Measurements from ENCODE around the gene METTL3. TPM values are rescaled to one million over a fixed set of nuclear protein-coding genes. Genes with fewer than 3 reads are reported as not detected.

The METTL3 gene
- total RNA-seq, 3 donors from 2014 or later = 51.4 to 79.6 (median 79.6) TPM

DNA sequence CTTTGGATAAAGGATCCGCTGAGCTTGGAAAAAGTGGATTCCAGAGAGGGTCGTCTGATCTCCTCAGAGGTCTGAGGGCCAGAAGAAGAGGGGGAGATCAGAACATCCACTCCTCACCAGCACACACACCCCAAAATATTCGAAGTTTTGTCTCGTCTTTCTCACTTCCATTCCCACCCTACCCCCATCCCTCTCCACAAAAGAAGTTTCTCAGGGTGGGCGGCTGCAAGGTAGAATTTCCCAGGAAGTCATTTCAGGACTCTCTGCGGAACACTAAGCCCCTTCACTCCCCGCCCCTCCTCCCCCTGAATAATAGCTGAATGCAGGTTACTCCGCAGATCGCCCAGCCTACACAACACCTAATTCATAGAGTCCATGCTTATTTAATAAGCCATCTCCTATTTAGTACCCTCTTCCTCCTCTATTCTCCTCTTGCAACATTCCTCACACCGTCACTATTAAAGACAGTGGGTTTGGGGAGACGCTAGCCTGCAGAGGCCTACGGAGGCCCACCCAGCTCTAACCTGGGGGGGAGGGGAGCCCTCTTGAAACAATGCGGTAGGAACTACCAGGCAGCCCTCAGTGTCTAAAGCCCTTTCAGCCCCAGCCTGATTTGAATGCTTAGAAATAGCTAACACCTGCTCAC, 15.7 kb upstream of the METTL3 start:
- no peak for TF ChIP-seq POLR2AphosphoS5 (IDR thresholded peaks at IDR 0.05)
- TF ChIP-seq, protein P1, sequence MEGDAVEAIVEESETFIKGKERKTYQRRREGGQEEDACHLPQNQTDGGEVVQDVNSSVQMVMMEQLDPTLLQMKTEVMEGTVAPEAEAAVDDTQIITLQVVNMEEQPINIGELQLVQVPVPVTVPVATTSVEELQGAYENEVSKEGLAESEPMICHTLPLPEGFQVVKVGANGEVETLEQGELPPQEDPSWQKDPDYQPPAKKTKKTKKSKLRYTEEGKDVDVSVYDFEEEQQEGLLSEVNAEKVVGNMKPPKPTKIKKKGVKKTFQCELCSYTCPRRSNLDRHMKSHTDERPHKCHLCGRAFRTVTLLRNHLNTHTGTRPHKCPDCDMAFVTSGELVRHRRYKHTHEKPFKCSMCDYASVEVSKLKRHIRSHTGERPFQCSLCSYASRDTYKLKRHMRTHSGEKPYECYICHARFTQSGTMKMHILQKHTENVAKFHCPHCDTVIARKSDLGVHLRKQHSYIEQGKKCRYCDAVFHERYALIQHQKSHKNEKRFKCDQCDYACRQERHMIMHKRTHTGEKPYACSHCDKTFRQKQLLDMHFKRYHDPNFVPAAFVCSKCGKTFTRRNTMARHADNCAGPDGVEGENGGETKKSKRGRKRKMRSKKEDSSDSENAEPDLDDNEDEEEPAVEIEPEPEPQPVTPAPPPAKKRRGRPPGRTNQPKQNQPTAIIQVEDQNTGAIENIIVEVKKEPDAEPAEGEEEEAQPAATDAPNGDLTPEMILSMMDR (IDR thresholded peaks at IDR 0.05) = no peak
- no peak for TF ChIP-seq POLR2A (IDR thresholded peaks at IDR 0.05)
- peak overlapping the region; percentile 65 to 91 (median 78) for H3K4me3 ChIP-seq
- H3K4me1 ChIP-seq = peaks cover 0 to 5% of the 10 kb centered on the region in 2 donors
- H3K36me3 ChIP-seq = no peaks in the 10 kb centered on the region
- intact Hi-C loops (cut with DNase I; ENCODE audit: low total_unique reads) = no loop called here
- H3K27me3 ChIP-seq = no peaks in the 10 kb centered on the region
- DNase-seq (ENCODE audit: low spot score in 2 of 2) = no peak
- H3K9me3 ChIP-seq = no peaks in the 10 kb centered on the region
- peak overlapping the region; percentile 71 to 87 for H3K27ac ChIP-seq

DNA sequence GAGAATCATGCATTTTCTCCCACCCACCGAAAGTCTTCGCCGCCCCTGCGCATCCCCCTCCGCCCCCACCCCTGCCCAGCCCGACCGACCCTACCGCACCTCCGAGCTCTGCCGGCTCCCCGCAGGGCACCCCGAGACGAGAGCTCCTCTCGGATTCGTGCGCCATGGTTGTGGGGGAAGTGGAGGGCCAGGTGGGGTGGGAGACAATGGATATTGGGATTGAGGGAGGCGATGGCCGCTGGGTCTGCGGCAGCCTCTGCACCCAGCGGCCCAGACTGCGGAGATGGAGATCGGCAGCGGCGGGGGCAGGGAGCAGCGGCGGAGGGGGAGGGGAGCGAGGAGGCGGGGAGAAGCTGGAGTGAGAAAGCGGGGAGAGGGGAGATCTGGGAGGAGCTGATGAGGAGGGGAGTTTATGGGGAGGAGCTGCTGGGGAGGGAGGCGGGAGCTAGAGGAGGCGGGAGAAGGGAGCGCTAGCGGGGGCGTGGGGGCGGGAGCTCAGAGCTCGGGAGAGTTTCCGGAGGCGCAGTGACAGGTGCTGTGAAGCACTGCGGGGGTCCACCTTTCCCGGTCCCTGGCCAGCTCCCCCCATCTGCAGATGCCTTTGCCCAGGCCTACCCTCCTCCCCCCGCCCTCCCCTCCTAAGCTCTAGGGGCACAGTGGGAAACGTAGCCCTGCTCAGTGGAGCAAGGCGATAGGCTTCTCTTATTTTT, 15.0 kb upstream of the METTL3 start, which contains the start of gene SALL2:
Gene SALL2 (minus strand): TSS at position 385 of the 710 bp plus-strand sequence. CDS start 219 bp downstream, at position 166.
- no peaks in the 10 kb centered on the region for H3K9me3 ChIP-seq
- peak; percentile 60 to 79 for DNase-seq (ENCODE audit: low spot score in 2 of 2)
- peak within 1 kb of the TSS; percentile 65 to 91 (median 78) for H3K4me3 ChIP-seq
- no peak for TF ChIP-seq POLR2A (IDR thresholded peaks at IDR 0.05)
- TF ChIP-seq, protein P1 (IDR thresholded peaks at IDR 0.05) = no peak
- no peak for TF ChIP-seq POLR2AphosphoS5 (IDR thresholded peaks at IDR 0.05)
- peaks cover 0 to 5% of the 10 kb centered on the region in 2 donors for H3K4me1 ChIP-seq
- no peaks in the 10 kb centered on the region for H3K36me3 ChIP-seq
- intact Hi-C loops (cut with DNase I; ENCODE audit: low total_unique reads) = no loop called here
- peak within 1 kb of the TSS; percentile 71 to 87 for H3K27ac ChIP-seq
- H3K27me3 ChIP-seq = no peaks in the 10 kb centered on the region

DNA sequence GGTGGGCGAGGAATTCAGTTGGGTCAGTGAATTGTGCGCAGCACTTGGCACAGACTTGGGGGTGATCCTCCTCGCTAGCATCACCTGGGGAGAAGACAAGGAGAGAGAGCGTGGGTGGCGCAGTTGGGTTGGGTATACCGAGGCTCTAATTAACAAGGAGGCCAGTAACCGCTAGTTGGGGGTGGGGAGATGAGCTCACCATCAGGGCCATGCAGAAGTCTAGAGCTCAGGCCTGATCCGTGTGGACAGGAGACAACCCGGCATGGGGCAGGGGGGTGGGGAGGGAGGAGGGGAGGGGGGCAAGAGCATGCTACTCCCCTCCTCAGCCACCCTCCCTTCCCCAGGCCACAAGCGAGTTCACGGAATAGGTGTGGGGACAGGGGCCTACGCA, 14.4 kb upstream of the METTL3 start:
- TF ChIP-seq, protein P1 (IDR thresholded peaks at IDR 0.05) = no peak
- TF ChIP-seq POLR2AphosphoS5 (IDR thresholded peaks at IDR 0.05) (no peak), POLR2A (IDR thresholded peaks at IDR 0.05) (no peak)
- Histone ChIP-seq H3K27ac (peak overlapping the region; percentile 71 to 87), H3K36me3 (no peaks in the 10 kb centered on the region), H3K4me1 (peaks cover 0 to 5% of the 10 kb centered on the region in 2 donors), H3K4me3 (peak overlapping the region; percentile 65 to 91 (median 78)), H3K9me3 (no peaks in the 10 kb centered on the region), H3K27me3 (no peaks in the 10 kb centered on the region)
- no peak for DNase-seq (ENCODE audit: low spot score in 2 of 2)
- intact Hi-C loops (cut with DNase I; ENCODE audit: low total_unique reads) = no loop called here

DNA sequence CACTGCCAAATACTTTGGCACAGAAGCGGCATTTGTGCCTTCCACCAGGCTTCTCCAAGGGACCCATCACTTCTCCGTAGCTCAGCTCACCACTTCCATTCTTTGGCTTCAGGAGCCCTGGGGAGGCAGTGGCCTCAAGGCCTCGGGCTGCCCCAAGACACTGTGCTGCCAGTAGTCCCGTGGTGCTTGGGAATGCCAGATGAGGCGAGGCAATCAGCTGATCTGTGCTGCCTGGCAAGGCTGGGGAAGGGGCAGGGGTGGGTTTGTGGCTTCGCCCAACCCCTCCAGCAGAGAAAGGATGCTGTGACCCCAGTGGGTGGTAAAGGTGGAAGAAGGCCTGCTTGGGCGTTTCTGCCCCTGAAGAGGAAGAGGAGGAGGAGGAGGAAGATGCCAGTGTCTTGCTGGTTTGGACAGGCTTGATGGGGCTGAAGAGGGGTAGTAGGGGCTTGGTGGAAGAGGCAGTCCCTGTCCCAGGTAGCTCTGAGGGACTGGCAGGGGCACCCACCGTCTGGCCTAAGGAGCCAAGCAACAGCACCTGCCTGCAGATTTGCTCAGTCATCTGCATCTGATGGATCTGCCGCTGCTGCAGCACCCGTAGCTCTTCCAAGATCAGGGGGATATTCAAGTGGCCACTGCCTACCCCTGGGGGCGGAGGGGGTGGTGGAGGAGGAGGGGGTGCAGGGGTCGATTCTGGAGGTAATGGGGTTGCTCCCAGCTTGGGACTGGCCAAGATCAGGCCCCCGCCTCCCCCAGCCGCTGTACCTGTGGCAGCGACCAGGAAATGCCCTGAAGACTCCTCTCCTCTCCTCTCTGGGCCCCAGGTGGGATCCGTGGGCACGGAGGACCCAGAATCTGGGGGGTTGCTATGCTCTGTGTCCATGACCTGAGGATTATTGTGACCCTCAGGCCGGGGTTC, 13.7 kb upstream of the METTL3 start:
- H3K4me3 ChIP-seq = peak overlapping the region; percentile 65 to 91 (median 78)
- H3K27ac ChIP-seq = peak overlapping the region; percentile 71 to 87
- DNase-seq (ENCODE audit: low spot score in 2 of 2) = no peak
- H3K27me3 ChIP-seq = no peaks in the 10 kb centered on the region
- H3K4me1 ChIP-seq = peaks cover 0 to 5% of the 10 kb centered on the region in 2 donors
- TF ChIP-seq, protein P1 (IDR thresholded peaks at IDR 0.05) = no peak
- TF ChIP-seq POLR2A (IDR thresholded peaks at IDR 0.05) (no peak), POLR2AphosphoS5 (IDR thresholded peaks at IDR 0.05) (no peak)
- intact Hi-C loops (cut with DNase I; ENCODE audit: low total_unique reads) = no loop called here
- H3K9me3 ChIP-seq = no peaks in the 10 kb centered on the region
- H3K36me3 ChIP-seq = no peaks in the 10 kb centered on the region

Measured in breast epithelium (tissue), 4 donors.